HAP-1 (cell line): Measurements from ENCODE around the gene CADPS2.
"Not testable (repeated sequence)": the region's sequence is repeated elsewhere in the genome, so short reads cannot be mapped to it uniquely, and the experiment has no call there.

ENCODE experiments used
- DNase-seq, 2 experiments: peaks; one replicate each; pipeline ENCODE4 v3.0.0-alpha.2; 2016 to 2020; ENCODE audit warnings: low spot score in 2 of 2
- H3K27me3 ChIP-seq: fragments of 250-450 bp; sonication (Bioruptor Pico); 2 replicates; pipeline ENCODE4 v1.5.1; 2020; ENCODE audit warnings: low read depth, mild to moderate bottlenecking, moderate library complexity
- H3K36me3 ChIP-seq: fragments of 250-450 bp; sonication (Bioruptor Pico); replicated peaks from 2 replicates; pipeline ENCODE4 v1.5.1; 2020; ENCODE audit warnings: mild to moderate bottlenecking
- H3K4me1 ChIP-seq: fragments of 250-450 bp; sonication (Bioruptor Pico); 2 replicates; pipeline ENCODE4 v1.5.1; 2020; ENCODE audit warnings: mild to moderate bottlenecking
- H3K4me3 ChIP-seq: fragments of 250-450 bp; sonication (Bioruptor Pico); 2 replicates; pipeline ENCODE4 v1.5.1; 2020; ENCODE audit warnings: mild to moderate bottlenecking, moderate library complexity
- H3K9me3 ChIP-seq: fragments of 250-450 bp; sonication (Bioruptor Pico); 2 replicates; pipeline ENCODE4 v1.5.1; 2020; ENCODE audit warnings: mild to moderate bottlenecking, moderate library complexity
- in situ Hi-C: fragments of 300-500 bp; cut with MboI; formaldehyde crosslinking; loops from 3 replicates; pipeline ENCODE4 v1.14.3; 2020; ENCODE audit warnings: low sequenced_read_pairs, inconsistent platforms, mixed read lengths

CADPS2 gene

DNA sequence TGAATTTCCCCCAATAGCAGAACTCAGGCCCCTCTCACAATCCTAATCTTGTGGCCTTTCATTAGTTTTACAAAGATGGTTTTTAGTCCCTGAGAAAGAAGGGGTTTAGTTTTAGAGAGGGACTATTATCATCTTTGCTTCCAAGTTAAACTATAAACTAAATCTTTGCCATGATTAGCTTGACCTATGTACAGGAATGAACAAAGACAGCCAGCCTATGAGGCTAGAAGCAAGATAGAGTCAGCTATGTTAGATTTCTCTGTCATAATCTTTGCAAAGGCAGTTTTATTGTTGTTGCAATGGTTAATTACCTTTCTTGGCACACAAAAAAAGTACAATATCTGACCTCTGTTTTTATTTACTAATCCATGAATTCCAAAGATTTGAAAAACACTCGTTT is 206.4 kb downstream of the CADPS2 start:
- in situ Hi-C loops: no loop called here
- Histone ChIP-seq H3K36me3 (no peaks in the 10 kb centered on the region), H3K4me3 (no peak overlapping the region), H3K27me3 (no peaks in the 10 kb centered on the region), H3K9me3 (no peaks in the 10 kb centered on the region), H3K4me1 (no peaks in the 10 kb centered on the region)
- DNase-seq: no peak

DNA sequence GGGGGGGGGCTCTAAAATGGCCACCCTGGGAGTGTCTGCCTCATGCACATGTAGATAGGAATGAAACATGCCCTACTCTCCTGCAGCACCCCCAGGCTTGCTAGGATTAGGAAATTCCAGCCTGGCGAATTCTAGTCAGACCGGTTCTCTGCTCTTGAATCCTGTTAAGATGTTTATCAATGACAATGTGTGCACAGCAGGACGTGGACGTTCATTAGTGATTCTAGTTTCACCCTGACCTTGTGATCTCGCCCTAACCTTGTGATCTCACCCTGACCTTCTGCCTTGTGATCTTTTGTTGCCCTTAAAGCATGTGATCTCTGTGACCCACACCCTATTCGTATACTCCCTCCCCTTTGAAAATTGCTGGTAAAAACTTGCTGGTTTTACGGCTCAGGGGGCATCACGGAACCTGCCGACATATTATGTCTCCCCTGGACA is 207.0 kb downstream of the CADPS2 start:
- H3K36me3 ChIP-seq, H3K4me3 ChIP-seq, H3K27me3 ChIP-seq, H3K9me3 ChIP-seq, H3K4me1 ChIP-seq, in situ Hi-C loops, DNase-seq: not testable (repeated sequence)

DNA sequence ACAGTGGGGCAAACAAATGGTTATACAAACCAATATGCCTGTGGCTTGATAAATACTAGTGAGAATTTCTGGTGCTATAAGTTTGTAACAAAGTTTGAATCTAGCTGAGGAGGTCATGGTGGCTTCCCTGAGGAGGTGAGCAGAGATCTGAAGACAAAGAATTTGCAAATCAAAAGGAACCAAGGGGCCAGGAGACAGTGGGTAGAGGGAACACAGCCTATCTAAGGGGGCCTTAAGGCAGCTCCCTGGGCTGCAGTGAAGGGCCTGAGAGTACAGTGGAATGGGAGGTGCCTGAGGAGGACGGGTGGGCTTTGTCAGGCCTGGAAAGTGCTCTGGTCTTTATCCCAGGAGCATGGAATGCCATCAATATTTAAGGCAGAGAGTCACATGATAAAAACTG is 209.1 kb downstream of the CADPS2 start:
- H3K9me3 ChIP-seq: no peaks in the 10 kb centered on the region
- H3K4me3 ChIP-seq: no peak overlapping the region
- in situ Hi-C loops: no loop called here
- no peaks in the 10 kb centered on the region for H3K36me3 ChIP-seq
- no peaks in the 10 kb centered on the region for H3K4me1 ChIP-seq
- no peaks in the 10 kb centered on the region for H3K27me3 ChIP-seq
- DNase-seq: no peak

- H3K9me3 ChIP-seq: no peaks in the 10 kb centered on the region
- no peaks in the 10 kb centered on the region for H3K4me1 ChIP-seq
- DNase-seq: no peak
- in situ Hi-C loops: no loop called here
- H3K36me3 ChIP-seq: no peaks in the 10 kb centered on the region
- no peaks in the 10 kb centered on the region for H3K27me3 ChIP-seq
- H3K4me3 ChIP-seq: no peak overlapping the region
These were observed 209.8 kb downstream of the CADPS2 start for GRCh38 chr7:122676466-122676865.

- in situ Hi-C loops: no loop called here
- peak in 1 of 2 experiments; percentile 21 for DNase-seq
- H3K36me3 ChIP-seq: no peaks in the 10 kb centered on the region
- no peaks in the 10 kb centered on the region for H3K9me3 ChIP-seq
- no peak overlapping the region for H3K4me3 ChIP-seq
- no peaks in the 10 kb centered on the region for H3K27me3 ChIP-seq
- H3K4me1 ChIP-seq: no peaks in the 10 kb centered on the region
These were observed 210.6 kb downstream of the CADPS2 start for GRCh38 chr7:122675621-122676020.

DNA sequence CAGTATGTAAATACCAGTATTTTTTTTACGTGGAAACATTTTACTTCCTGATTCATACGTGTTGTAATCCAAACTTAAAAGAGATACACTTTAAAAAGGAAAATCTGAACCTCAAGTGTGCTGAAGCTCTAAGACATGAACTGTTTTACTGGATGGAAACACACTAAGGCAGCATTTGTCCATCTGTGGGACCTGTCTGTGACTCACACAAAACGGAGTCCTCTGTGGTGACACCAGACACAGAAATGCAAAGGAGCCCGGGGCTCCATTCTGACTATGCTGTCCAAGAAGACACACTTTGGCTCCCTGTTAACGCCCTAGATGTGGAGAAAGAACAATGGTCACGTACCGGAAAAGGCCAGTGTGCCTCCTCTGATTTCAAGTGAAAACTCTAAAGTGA is 211.2 kb downstream of the CADPS2 start:
- H3K4me3 ChIP-seq: no peak overlapping the region
- no peaks in the 10 kb centered on the region for H3K4me1 ChIP-seq
- no peaks in the 10 kb centered on the region for H3K36me3 ChIP-seq
- in situ Hi-C loops: no loop called here
- H3K27me3 ChIP-seq: no peaks in the 10 kb centered on the region
- no peaks in the 10 kb centered on the region for H3K9me3 ChIP-seq
- no peak for DNase-seq

DNA sequence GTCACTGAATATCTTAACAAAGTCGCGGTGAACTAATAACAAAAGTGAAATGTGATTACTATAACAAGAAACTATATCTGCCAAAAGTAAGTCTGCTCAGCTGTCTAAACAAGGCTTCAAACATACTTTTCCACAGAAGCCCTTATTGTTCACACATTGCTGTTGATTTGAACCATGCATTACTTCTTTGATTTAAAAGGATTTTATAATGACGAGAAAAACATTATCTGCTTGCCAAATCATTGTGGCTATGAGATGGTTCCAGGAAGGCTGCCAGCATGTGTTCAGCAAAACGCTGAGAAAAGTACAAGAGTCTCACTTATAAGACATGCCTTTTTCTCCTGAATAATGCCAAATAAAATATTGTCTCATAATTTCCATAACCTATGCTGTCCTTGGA is 211.8 kb downstream of the CADPS2 start:
- no peaks in the 10 kb centered on the region for H3K9me3 ChIP-seq
- DNase-seq: no peak
- no peaks in the 10 kb centered on the region for H3K36me3 ChIP-seq
- H3K27me3 ChIP-seq: no peaks in the 10 kb centered on the region
- H3K4me1 ChIP-seq: no peaks in the 10 kb centered on the region
- in situ Hi-C loops: no loop called here
- no peak overlapping the region for H3K4me3 ChIP-seq

- H3K27me3 ChIP-seq: no peaks in the 10 kb centered on the region
- H3K4me3 ChIP-seq: no peak overlapping the region
- no peaks in the 10 kb centered on the region for H3K4me1 ChIP-seq
- no peaks in the 10 kb centered on the region for H3K9me3 ChIP-seq
- DNase-seq: no peak
- in situ Hi-C loops: no loop called here
- no peaks in the 10 kb centered on the region for H3K36me3 ChIP-seq
These were observed 212.3 kb downstream of the CADPS2 start for GRCh38 chr7:122673951-122674350.

GRCh38 chr7:122672536-122672935 is 213.7 kb downstream of the CADPS2 start:
- Histone ChIP-seq H3K36me3 (no peaks in the 10 kb centered on the region), H3K4me3 (no peak overlapping the region), H3K9me3 (no peaks in the 10 kb centered on the region), H3K27me3 (no peaks in the 10 kb centered on the region), H3K4me1 (no peaks in the 10 kb centered on the region)
- in situ Hi-C loops: no loop called here
- no peak for DNase-seq

DNA sequence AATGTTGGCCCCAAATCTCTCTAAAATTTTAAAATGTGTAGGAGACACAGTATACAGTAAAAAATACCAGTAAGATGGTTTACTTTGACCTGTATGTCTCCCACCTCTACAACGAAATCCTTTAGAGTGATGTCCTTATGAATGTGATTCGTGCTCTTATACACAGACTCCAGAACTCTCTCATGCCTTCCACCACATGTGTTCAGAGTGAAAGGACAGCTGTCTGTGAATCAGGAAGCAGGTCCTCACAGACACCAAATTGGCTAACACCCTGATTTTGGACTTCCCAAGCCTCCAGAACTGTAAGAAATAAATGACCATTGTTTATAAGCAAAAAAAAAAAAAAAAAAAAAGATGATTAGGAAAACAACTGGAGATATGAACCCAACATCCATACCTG is 222.5 kb downstream of the CADPS2 start:
- no peaks in the 10 kb centered on the region for H3K27me3 ChIP-seq
- H3K4me3 ChIP-seq: no peak overlapping the region
- H3K36me3 ChIP-seq: no peaks in the 10 kb centered on the region
- no peaks in the 10 kb centered on the region for H3K9me3 ChIP-seq
- in situ Hi-C loops: no loop called here
- H3K4me1 ChIP-seq: no peaks in the 10 kb centered on the region
- no peak for DNase-seq

GRCh38 chr7:122658856-122659255 is 227.4 kb downstream of the CADPS2 start:
- H3K9me3 ChIP-seq: no peaks in the 10 kb centered on the region
- no peaks in the 10 kb centered on the region for H3K27me3 ChIP-seq
- no peak overlapping the region for H3K4me3 ChIP-seq
- no peak for DNase-seq
- H3K4me1 ChIP-seq: no peaks in the 10 kb centered on the region
- in situ Hi-C loops: no loop called here
- H3K36me3 ChIP-seq: no peaks in the 10 kb centered on the region

DNA sequence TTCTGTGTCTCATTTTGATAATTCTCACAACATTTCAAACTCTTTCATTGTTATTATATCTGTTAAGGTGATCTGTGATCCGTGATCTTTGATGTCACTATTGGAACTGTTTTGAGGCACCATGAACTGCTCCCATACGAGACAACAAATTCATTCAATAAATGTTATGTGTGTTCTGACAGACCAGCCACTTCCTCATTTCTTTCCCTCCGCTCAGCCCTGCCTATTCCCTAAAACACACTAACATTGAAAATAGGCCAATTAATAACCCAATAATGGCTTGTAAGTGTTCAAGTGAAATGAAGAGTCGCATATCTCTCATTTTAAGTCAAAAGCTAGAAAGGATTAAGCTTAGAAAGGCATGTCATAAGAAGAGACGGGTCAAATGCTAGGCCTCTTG is 232.6 kb downstream of the CADPS2 start:
- Histone ChIP-seq H3K4me1 (no peaks in the 10 kb centered on the region), H3K9me3 (no peaks in the 10 kb centered on the region), H3K27me3 (no peaks in the 10 kb centered on the region; the same call in 1 of the 2 replicates), H3K36me3 (no peaks in the 10 kb centered on the region), H3K4me3 (no peak overlapping the region)
- DNase-seq: no peak
- in situ Hi-C loops: no loop called here

GRCh38 chr7:122652876-122653275 is 233.4 kb downstream of the CADPS2 start:
- Histone ChIP-seq H3K27me3 (no peaks in the 10 kb centered on the region; the same call in 1 of the 2 replicates), H3K36me3 (no peaks in the 10 kb centered on the region), H3K4me3 (no peak overlapping the region), H3K4me1 (no peaks in the 10 kb centered on the region), H3K9me3 (no peaks in the 10 kb centered on the region)
- no peak for DNase-seq
- in situ Hi-C loops: no loop called here

DNA sequence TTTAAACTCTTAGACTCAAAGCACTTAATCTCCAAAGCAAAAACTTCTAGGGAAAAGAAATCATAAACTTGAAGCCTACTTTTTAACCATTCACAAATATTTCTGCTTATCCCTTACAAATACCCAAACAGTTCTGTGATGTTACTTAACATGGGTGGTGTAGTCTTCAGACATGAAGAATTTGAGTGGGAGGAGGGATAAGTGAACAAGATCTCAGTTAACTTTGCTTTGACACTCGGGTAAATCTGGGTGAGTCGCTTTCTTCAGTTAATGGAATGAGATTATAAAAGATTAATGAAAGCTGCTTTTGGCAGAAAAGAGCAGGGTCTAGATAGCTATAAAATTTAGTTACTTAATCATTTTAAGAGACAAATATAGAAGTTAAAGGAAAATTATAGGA is 234.8 kb downstream of the CADPS2 start:
- H3K4me1 ChIP-seq: no peaks in the 10 kb centered on the region
- no peaks in the 10 kb centered on the region; the same call in 1 of the 2 replicates for H3K27me3 ChIP-seq
- no peak for DNase-seq
- in situ Hi-C loops: no loop called here
- no peaks in the 10 kb centered on the region for H3K36me3 ChIP-seq
- no peaks in the 10 kb centered on the region for H3K9me3 ChIP-seq
- H3K4me3 ChIP-seq: no peak overlapping the region

DNA sequence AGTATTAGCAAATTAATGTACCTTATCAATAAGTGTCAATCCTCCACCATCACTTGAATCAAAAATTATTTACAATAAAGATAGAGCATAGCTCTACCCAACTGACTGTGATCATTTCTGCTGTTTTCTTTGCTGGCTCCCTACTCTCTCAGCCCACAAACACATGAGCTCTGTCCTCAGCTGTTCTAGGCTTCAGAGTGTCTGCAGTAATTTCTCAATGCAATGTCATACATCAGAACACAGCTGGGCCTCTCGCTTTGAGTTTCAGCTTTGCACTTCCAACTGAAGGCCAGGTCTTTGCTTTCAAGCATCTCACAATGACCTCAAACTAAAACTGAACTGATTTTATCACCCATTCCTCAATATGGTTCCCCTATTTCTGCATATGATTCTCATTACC is 243.0 kb downstream of the CADPS2 start:
- Histone ChIP-seq H3K27me3 (no peaks in the 10 kb centered on the region; the same call in 1 of the 2 replicates), H3K9me3 (no peaks in the 10 kb centered on the region), H3K36me3 (no peaks in the 10 kb centered on the region), H3K4me1 (no peaks in the 10 kb centered on the region), H3K4me3 (no peak overlapping the region)
- in situ Hi-C loops: no loop called here
- no peak for DNase-seq
